A549 (cell line): ENCODE measurements around the gene TIMP3. TPM values are rescaled to one million over a fixed set of nuclear protein-coding genes. Genes with fewer than 3 reads are reported as not detected.

Experiments
- ATAC-seq, 2 experiments: fragments of 200-7000 bp in 1 of 2; fragments of >200 bp in 1 of 2; cut with Nextera tagmentation in 1 of 2; cut with Tn5 transposase in 1 of 2; 3 replicates each; pipeline versions ENCODE4 v1.8.0 to v1.9.1; 2018 to 2020; ENCODE audit warnings: mild to moderate bottlenecking in 1 of 2, moderate library complexity in 1 of 2
- CTCF ChIA-PET: fragments of 300-600 bp; sonication (Branson Sonifier 250); formaldehyde crosslinking; extraction: SDS; loops from one replicate; lab custom pipeline; 2021; ENCODE audit warnings: antibody characterized with exemption, inconsistent platforms; lab: Yijun Ruan, JAX
- POLR2A ChIA-PET: fragments of 350-600 bp; formaldehyde crosslinking; extraction: SDS; loops from one replicate; lab custom pipeline; 2021; ENCODE audit warnings: antibody characterized with exemption, inconsistent platforms; lab: Yijun Ruan, JAX
- DNase-seq, 2 experiments: peaks; one replicate each; pipeline versions ENCODE4 v3.0.0 to v3.0.0-alpha.2; 2011 to 2016; ENCODE audit warnings: low read depth in 1 of 2, low spot score in 1 of 2
- FAIRE-seq: peaks from 2 replicates; lab custom pipeline; 2011; peaks lifted over from hg19 to GRCh38; lab: Jason Lieb, UNC
- H3K27ac ChIP-seq, 2 experiments: fragments of >200 bp; sonication (Bioruptor Twin); formaldehyde crosslinking; 3 replicates each; pipeline ENCODE4 v1.5.1; 2016 to 2017
- H3K4me1 ChIP-seq: fragments of >200 bp; sonication (Bioruptor Twin); formaldehyde crosslinking; 3 replicates; pipeline ENCODE4 v1.6.1; 2016
- H3K4me2 ChIP-seq: fragments of >200 bp; sonication (Bioruptor Twin); formaldehyde crosslinking; 3 replicates; pipeline ENCODE4 v1.6.1; 2016
- H3K4me3 ChIP-seq: fragments of >200 bp; sonication (Bioruptor Twin); formaldehyde crosslinking; 3 replicates; pipeline ENCODE4 v1.5.1; 2016
- H3K9me3 ChIP-seq: fragments of >200 bp; sonication (Bioruptor Twin); formaldehyde crosslinking; 3 replicates; pipeline ENCODE4 v1.6.1; 2016
- ATOH8 ChIP-seq: fragments of 250-450 bp; sonication (Bioruptor Pico); IDR thresholded peaks from 2 replicates; pipeline ENCODE4 v1.5.0; 2020; ENCODE audit warnings: low read depth, mild to moderate bottlenecking, moderate library complexity
- CBX8 ChIP-seq: fragments of 200-600 bp; sonication (generic); IDR thresholded peaks from 2 replicates; pipeline ENCODE4 v1.6.1; 2016
- CEBPB ChIP-seq, 2 experiments: fragments of >200 bp in 1 of 2; sonication (Bioruptor Twin) in 1 of 2; formaldehyde crosslinking in 1 of 2; IDR thresholded peaks; 2 replicates each; pipeline ENCODE4 v1.6.1; 2012 to 2016
- CHD2 ChIP-seq: fragments of 150-350 bp; IDR thresholded peaks from 2 replicates; pipeline ENCODE4 v1.6.1; 2014; ENCODE audit warnings: low read length; ENCODE audit not compliant: partially characterized antibody
- CTCF ChIP-seq: fragments of >200 bp; sonication (Bioruptor Twin); formaldehyde crosslinking; IDR thresholded peaks from 3 replicates; pipeline ENCODE4 v1.5.1; 2016
- E2F6 ChIP-seq: IDR thresholded peaks from 2 replicates; pipeline ENCODE4 v1.6.1; 2012; ENCODE audit warnings: low read depth, borderline replicate concordance
- ESRRA ChIP-seq: fragments of 150-350 bp; IDR thresholded peaks from 2 replicates; pipeline ENCODE4 v1.6.1; 2014; ENCODE audit warnings: mild to moderate bottlenecking, low read length, borderline replicate concordance
- HDAC2 ChIP-seq: fragments of 200-600 bp; sonication (generic); IDR thresholded peaks from 2 replicates; pipeline ENCODE4 v1.6.1; 2016
- HEYL ChIP-seq: fragments of 250-450 bp; sonication (Bioruptor Pico); IDR thresholded peaks from 2 replicates; pipeline ENCODE4 v1.8.0; 2021; ENCODE audit warnings: mild to moderate bottlenecking, moderate library complexity
- HMGXB4 ChIP-seq: fragments of 250-450 bp; sonication (Bioruptor Pico); IDR thresholded peaks from 2 replicates; pipeline ENCODE4 v1.5.0; 2021; ENCODE audit warnings: mild to moderate bottlenecking, moderate library complexity, borderline replicate concordance
- HOXB13 ChIP-seq: fragments of 250-450 bp; sonication (Bioruptor Pico); IDR thresholded peaks from 2 replicates; pipeline ENCODE4 v1.5.0; 2020; ENCODE audit warnings: low read depth, mild to moderate bottlenecking, moderate library complexity
- HOXB5 ChIP-seq: fragments of 250-450 bp; sonication (Bioruptor Pico); IDR thresholded peaks from 2 replicates; pipeline ENCODE4 v1.5.0; 2020; ENCODE audit warnings: mild to moderate bottlenecking, moderate library complexity
- MAFK ChIP-seq: fragments of 450-650 bp; IDR thresholded peaks from 2 replicates; pipeline ENCODE4 v1.6.1; 2014; ENCODE audit not compliant: partially characterized antibody
- MAZ ChIP-seq: fragments of 150-350 bp; IDR thresholded peaks from 2 replicates; pipeline ENCODE4 v1.6.1; 2014; ENCODE audit warnings: antibody characterized with exemption, low read depth, low read length, borderline replicate concordance
- NPAS2 ChIP-seq: fragments of 250-450 bp; sonication (Bioruptor Pico); IDR thresholded peaks from 2 replicates; pipeline ENCODE4 v1.8.0; 2022; ENCODE audit warnings: mild to moderate bottlenecking, moderate library complexity, borderline replicate concordance
- NR3C1 ChIP-seq: fragments of >200 bp; sonication (Bioruptor Twin); formaldehyde crosslinking; IDR thresholded peaks from 3 replicates; pipeline ENCODE4 v1.6.1; 2017
- RARB ChIP-seq: fragments of 250-450 bp; sonication (Bioruptor Pico); IDR thresholded peaks from 2 replicates; pipeline ENCODE4 v1.8.0; 2021; ENCODE audit warnings: mild to moderate bottlenecking, moderate library complexity
- RCOR1 ChIP-seq: fragments of 150-350 bp; IDR thresholded peaks from 2 replicates; pipeline ENCODE4 v1.6.1; 2014; ENCODE audit warnings: antibody characterized with exemption, low read length, low read depth
- REST ChIP-seq: fragments of 200-600 bp; sonication (generic); IDR thresholded peaks from 2 replicates; pipeline ENCODE4 v1.6.1; 2016; ENCODE audit warnings: antibody characterized with exemption, mild to moderate bottlenecking, moderate library complexity
- RFX5 ChIP-seq: fragments of 450-650 bp; IDR thresholded peaks from 2 replicates; pipeline ENCODE4 v1.7.1; 2014; ENCODE audit warnings: antibody characterized with exemption, mild to moderate bottlenecking, moderate library complexity
- RNF2 ChIP-seq: fragments of 200-600 bp; sonication (generic); IDR thresholded peaks from 2 replicates; pipeline ENCODE4 v1.6.1; 2016; ENCODE audit warnings: low read depth, mild to moderate bottlenecking, antibody characterized with exemption, moderate library complexity, borderline replicate concordance
- SMC3 ChIP-seq: fragments of >200 bp; sonication (Bioruptor Twin); formaldehyde crosslinking; IDR thresholded peaks from 3 replicates; pipeline ENCODE4 v1.6.1; 2018; ENCODE audit warnings: inconsistent platforms
- TP53 ChIP-seq: fragments of 250-450 bp; sonication (Bioruptor Pico); IDR thresholded peaks from 2 replicates; pipeline ENCODE4 v1.5.0; 2021; ENCODE audit warnings: mild to moderate bottlenecking, moderate library complexity
- ZC3H11A ChIP-seq: fragments of 450-650 bp; IDR thresholded peaks from 2 replicates; pipeline ENCODE4 v1.6.1; 2014; ENCODE audit warnings: antibody characterized with exemption, mild to moderate bottlenecking
- ZFP36 ChIP-seq: fragments of 450-650 bp; IDR thresholded peaks from 2 replicates; pipeline ENCODE4 v1.6.1; 2014; ENCODE audit warnings: borderline replicate concordance; ENCODE audit not compliant: partially characterized antibody
- ZNF302 ChIP-seq: fragments of 250-450 bp; sonication (Bioruptor Pico); IDR thresholded peaks from 2 replicates; pipeline ENCODE4 v1.9.0; 2021; ENCODE audit warnings: inconsistent platforms, mild to moderate bottlenecking, moderate library complexity
- WGBS: methylation state at CpG from one replicate; pipeline ENCODE4 v1.1.6; 2017; ENCODE audit errors: missing lambda C conversion rate; 5-methylcytosine and 5-hydroxymethylcytosine counted together
- polyA plus RNA-seq, 4 experiments: library from polyadenylated mRNA; depleted of rRNA in 3 of 4; stranded (reverse); fragments of >200 nt; fragmentation: RNase III in 1 of 4; extraction: RNeasy Plus Mini Kit Qiagen cat#74134 plus additional on column Dnase treatment in 1 of 4; gene quantifications; 2 replicates in 3 of 4; 3 replicates in 1 of 4; pipeline ENCODE4 v1.2.3, GENCODE V29; 2011 to 2017

TIMP3 gene
- polyA plus RNA-seq, 2 of the 4 experiments (the other 2 are of a cell fraction) = 1.4 to 1.7 TPM

- H3K4me2 ChIP-seq = no peak overlapping the region
- no peak for DNase-seq
- POLR2A ChIA-PET = no interaction called here
- TF ChIP-seq ZNF302 (no peak), RARB (CRISPR knock-in tag) (no peak), CBX8 (no peak), HDAC2 (no peak), RNF2 (no peak), CEBPB (IDR thresholded peaks at IDR 0.05) (no peak), ATOH8 (CRISPR knock-in tag) (no peak), MAZ (no peak), SMC3 (no peak), REST (no peak), RFX5 (no peak), TP53 (CRISPR knock-in tag) (no peak)
- TF ChIP-seq, all 56 proteins: peak for 0
- H3K4me3 ChIP-seq = no peak overlapping the region
- no peaks in the 10 kb centered on the region for H3K9me3 ChIP-seq
- CTCF ChIA-PET = interaction anchor here (0.7 to 14.5 kb wide), 4 partner anchors 20 to 276 kb away, joined by 3 to 187 read pairs (median 4); no protein-coding TSS in a partner anchor
- no peak overlapping the region for H3K27ac ChIP-seq
- ATAC-seq (no peak), FAIRE-seq (no peak)
- WGBS = 62% methylated on average over 13 of the region's 13 CpGs
- H3K4me1 ChIP-seq = no peaks in the 10 kb centered on the region
Observed at GRCh38 chr22:32803738-32804435, 2.4 kb downstream of the TIMP3 start.

GRCh38 chr22:32804531-32805360, 3.2 kb downstream of the TIMP3 start:
- Histone ChIP-seq H3K4me1 (no peaks in the 10 kb centered on the region), H3K27ac (no peak overlapping the region), H3K4me2 (no peak overlapping the region), H3K4me3 (no peak overlapping the region), H3K9me3 (no peaks in the 10 kb centered on the region)
- ATAC-seq (no peak), FAIRE-seq (no peak), DNase-seq (no peak)
- 62% methylated on average over 13 of the region's 14 CpGs for WGBS
- CTCF ChIA-PET = interaction anchor here (0.7 to 14.5 kb wide), 6 partner anchors 8 to 276 kb away, joined by 3 to 187 read pairs (median 8); no protein-coding TSS in a partner anchor
- POLR2A ChIA-PET = no interaction called here
- no peak for TF ChIP-seq RNF2
- no peak for TF ChIP-seq ZFP36
- no peak for TF ChIP-seq RCOR1
- TF ChIP-seq CTCF = no peak
- TF ChIP-seq HEYL (CRISPR knock-in tag) = no peak
- no peak for TF ChIP-seq ZC3H11A
- no peak for TF ChIP-seq HOXB13
- TF ChIP-seq E2F6 = no peak
- TF ChIP-seq NR3C1 = no peak
- no peak for TF ChIP-seq ESRRA
- no peak for TF ChIP-seq CHD2
- no peak for TF ChIP-seq MAFK
- no peak for TF ChIP-seq HOXB5 (CRISPR knock-in tag)
- TF ChIP-seq HMGXB4 (CRISPR knock-in tag) = no peak
- no peak for TF ChIP-seq NPAS2 (CRISPR knock-in tag)
